ENCODE data around the gene MYMK.
A peak's percentile ranks its signal among the peaks of the same experiment; 100 is the strongest.

MYMK gene

DNA sequence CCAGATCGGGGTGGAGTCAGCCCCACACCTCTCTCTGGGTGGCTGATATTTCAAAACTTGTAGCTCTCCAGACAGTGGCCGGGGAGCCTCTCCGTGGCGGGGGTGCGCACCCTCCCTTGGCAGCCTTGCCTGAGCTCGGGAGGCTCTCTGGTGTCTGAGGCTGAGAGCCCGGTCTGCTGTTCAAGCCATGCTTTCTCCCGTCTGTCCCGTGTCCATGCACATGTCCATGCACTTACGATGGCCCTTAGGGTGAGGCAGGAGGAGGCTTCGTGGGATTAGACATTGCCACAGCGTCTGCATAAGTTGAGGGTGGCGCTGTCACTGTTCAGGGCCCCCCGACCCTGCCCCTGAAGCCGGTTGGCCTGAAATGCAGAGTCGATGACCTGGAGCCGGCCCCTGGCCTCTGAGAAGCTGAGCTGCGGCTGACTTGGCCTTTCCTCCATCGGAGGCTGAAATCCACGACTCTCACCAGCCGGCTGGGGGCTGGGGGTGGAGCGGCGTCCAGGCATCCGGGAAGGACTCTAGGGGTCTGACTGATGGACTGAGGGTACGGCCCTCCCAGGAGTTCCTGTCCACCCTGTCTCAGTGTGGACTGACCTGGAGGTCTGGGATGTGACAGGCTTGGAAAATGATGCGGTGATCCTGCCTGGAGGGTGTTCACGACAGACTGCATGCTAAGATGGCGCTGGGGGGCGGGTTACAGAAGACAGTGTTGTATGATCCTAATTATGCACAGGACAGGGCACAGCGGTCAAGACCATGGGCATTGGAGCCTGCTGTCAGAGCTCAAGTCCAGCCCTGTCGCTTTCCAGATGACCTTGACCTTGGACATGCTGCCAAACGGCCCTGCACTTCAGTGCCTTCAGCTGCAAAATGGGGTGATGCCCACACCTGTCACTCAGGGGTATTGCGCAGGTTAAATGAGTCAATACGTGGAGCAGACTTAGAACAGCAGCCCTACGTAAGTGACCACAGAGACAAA lies 27.6 kb downstream of the MYMK start:
- no peak for DNase-seq

DNA sequence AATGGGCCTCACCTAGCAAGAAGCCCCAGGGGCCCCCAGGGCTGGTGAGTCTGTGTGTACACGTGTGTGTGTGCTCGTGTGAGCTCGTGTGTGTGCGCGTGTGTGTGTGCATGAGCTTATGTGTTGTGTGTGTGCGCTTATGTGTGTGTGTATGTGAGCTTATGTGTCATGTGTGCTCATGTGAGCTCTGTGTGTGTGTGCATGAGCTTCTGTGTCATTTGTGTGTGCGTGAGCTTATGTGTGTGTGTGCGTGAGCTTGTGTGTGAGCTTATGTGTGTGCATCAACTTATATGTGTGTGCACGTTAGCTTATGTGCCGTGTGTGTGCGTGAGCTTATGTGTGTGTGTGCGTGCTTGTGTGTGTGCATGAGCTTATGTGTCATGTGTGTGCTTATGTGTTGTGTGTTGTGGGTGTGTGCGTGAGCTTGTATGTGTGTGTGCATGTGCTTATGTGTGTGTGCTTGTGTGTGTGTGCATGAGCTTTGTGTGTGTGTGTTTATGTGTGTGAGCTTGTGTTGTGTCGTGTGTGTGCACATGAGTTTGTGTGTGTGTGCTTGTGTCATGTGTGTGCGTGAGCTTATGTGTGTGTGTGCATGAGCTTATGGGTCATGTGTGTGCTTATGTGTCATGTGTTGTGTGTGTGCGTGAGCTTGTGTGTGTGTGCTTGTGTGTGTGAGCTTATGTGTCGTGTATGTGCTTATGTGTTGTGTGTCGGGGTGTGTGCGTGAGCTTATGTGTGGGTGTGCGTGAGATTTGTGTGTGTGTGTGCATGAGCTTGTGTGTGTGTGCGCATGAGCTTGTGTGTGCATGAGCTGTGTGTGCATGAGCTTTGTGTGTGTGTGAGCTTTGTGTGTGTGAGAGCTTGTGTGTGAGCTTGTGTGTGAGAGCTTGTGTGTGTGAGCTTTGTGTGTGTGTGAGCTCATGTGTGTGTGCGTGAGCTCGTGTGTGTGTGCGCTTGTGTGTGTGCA lies 29.1 kb downstream of the MYMK start:
- no peak for DNase-seq

DNA sequence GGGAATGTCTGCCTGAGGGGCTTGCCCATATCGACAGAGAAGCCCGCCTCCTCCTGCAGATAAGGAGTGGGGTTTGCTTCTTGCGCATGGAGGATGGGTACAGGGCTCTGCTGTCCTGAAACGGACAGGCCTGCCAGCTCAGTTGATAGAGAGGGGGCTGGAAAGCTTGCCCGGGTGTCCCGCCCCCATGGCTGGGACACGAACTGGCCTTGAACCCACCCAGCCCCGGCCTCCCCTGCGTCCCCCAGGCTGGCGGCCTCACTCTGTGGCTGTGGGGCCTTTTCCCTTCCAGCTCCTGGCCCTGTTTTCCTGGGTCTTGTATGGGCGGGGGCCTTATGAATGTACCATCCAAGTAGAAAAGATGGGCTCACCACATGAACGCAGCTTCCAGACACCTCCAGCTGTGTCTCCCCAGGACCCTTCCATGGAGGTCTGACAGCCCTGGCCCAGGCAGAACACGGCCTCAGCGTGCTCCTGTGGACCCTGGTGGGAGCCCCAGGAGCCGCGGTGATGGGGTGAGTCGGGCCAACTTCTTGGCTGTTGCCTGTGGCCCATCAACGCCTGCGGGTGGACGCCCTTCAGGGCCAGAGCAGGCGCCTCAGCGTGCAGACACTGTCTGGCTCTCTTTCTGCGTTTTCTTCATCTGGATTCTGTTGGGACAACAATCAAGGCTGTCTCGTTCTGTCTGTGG lies 30.0 kb downstream of the MYMK start:
- DNase-seq = no peak

DNA sequence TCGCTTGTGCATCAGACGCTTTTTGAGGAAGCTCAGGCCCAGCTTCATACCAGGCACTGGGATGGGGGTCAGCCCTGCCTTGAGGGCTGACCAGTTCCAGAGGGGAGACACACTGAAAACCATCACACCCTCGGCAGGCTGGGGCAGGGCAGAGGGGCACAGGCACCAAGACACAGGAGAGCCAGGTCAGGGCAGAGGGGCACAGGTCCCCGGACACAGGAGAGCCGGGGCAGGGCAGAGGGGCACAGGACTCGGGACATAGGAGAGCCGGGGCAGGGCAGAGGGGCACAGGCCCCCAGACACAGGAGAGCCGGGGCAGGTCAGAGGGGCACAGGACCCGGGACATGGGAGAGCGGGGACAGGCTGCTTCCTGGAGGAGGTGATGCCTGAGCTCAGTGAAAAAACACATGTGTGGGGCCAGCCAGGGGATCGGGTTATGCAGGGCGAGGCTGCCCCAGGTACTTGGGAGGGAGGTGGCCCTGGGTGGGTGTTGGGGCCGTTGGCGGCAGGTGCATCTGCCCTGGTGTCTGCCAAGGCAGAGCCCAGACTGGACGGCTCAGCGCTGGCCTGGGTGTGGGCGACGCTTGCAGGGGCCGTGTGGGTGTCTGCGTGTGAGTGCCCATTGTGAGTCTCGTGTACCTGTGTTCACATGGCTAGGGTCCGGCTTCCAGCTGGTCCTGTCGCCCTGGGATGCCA lies 30.8 kb downstream of the MYMK start:
- no peak for DNase-seq

DNA sequence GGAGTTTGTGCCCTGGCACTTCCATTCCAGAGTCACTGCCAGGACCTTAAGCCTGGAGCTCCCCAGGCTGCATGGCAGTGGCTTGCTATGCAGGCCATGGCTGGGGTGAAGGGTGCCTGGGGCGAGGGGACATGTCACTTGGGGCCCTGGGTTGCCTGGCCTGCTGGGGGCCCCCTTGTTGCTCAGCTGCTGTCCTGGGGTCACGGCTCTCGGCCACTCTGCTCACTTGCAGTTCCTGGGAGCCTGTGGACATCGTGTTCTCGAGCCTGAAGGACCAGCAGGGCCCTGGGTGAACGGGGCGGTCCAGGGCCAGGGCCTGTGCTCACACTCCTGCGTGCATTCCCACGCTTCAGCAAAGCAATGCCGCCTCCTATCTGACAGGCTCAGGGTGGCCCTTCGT lies 31.3 kb downstream of the MYMK start:
- no peak for DNase-seq

DNA sequence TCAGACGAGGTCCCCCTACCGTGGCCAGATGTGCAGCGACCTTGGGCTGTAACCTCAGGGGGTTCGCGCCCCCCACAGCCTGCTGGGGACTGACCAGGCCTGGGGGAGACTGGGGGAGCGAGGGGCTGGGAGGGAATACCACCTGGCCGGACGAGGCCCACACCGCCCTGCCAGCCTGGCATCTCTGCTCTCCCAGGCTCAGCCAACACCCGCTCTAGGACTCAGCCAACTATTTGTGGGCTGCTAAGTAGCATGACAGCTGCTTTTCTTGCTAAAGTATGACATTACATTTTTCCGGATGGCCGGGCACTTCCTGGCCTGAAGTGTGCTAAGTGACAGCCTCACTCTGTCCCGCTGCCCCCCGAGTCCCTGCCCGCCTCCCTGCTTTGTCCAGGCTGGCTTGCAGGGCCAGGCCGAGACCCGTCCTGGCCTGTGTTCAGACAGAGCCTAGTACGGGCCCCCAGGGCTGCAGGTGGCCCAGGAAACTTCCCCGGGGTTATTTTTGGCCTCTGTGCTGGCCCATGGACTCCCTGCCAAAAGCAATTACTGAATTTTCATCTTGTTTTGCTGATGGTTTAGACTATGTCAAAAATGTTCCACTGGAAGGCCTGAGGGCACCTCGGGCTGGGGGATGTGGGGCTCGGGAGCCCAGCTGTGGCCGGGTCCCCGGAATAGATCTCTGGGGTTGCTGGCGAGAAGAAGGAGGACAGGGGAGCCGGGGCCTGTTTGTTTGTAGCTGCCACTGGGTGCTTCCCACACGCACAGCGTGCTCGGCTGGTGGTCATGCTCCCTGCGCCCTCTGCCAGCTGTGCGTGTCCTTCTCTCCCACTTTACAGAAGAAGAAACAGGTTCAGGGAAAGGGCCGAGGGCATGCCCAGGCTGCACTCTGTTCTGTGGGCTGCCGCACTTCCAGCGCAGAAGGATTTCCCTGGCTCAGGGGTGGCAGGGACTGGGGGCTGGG lies 32.4 kb downstream of the MYMK start:
- peak; percentile 82 for DNase-seq

DNA sequence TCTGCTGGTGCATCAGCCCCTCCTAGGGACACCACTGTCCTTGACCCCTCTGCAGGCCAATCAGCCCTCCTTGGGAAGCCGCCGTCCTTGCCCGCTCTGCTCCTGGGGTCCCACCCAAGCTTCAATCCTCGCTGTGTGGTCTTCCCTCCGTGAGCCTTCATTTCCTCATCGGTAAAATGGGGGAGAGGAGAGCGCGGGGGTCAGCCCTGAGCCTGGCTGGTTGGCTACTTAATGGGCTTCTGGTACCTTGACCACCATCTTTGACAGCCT lies 33.2 kb downstream of the MYMK start:
- no peak for DNase-seq

DNA sequence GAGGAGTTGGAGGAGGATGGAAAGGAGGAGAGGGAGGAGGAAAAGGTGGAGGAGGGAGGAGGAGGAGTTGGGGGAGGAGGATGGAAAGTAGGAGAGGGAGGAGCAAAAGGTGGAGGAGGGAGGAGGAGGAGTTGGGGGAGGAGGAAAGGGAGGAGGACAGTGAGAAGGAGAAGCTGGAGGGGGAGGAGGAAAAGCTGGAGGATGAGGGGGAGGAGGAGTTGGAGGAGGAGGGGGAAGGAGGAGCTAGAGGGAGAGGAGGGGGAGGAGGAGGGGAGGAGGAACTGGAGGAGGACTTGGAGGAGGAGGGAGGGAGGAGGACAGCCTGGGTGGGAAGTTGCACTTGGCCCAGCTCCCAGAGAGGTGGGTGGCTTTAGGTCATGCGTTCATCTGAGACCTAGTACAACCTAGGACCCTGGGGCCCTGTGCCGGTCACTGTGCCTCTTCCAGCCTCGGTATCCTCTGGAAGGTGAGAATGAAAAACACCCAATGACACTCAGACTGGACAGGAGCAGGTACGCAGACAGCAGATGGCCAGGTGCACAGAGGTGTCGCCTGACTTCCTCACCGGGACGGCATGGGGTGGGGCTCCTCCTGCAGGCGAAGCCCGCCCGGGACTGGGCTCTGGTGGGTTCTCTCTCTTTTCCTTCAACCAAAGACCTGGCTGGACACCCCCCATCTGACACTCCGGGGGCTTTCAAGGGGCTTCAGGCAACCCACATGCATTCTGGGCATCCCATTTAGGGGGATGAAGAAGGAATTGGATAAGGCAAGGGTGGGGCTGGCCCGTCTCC lies 33.7 kb downstream of the MYMK start:
- peak; percentile 65 for DNase-seq

DNA sequence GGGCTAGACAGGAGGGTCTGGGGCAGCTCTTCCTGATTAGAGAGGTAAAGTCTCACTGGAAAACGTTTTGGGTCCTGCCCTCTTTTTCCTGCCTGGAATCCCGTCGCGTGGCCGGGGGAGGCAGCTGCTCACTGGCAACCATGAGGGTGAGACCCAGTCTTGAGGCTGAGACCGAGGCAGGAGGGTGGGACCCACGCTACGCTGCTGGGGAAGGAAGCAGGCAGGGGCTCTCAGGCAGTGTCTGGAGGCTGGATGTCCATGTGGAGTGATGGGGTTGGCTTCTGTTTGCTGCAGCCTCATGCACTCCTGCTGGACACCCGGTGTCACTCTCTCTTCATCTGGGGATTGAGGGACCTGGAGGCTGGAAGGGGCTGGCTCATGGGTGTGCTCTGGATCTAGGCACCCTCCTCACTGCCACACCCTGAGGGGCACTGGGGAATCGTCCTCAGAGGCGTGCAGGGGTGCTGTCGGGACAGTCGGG lies 34.5 kb downstream of the MYMK start:
- DNase-seq = no peak

DNA sequence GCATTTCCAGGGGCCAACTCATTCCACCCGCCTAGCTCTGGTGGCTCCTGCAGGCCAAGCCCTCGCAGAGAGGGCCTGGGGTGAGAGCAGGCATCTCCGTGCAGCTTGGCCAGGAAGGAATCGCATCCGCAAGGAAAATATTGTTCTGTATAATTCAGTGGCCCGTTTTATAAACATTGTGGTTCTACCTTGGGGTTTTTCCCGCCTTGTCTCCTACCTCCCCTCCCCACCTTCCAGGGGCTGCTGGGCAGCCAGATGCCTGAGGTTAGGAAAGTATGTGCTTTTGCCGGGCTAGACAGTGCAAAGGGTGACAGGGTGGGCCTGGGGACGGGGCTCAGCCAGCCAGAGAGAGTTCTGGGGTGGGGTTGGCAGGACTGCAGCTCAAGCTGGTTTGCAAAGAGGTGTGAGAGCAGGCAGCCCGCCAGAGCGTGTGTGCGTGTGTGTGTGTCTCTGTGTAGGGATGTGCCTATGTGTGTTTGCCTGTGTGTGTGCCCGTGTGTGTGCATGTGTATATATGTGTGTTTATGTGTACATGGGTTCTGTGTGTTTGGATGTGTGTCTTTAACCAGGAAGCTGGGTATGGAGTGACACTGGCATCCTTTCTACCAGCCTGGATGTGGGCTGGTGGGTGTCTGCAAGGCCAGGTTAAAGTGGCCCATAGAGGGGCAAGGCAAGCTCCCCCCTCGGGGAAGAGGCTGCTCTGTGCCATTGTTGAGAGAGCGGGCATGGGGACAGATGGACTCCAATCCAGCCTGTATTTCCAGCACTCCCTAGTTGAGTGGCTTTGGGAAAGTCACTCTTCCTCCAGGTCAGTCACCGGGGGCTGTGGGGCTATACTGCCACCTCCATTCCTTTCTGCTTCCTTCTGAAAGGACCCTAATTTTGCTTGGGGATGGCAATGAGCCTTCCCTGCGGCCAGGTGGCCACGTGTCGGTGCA lies 35.2 kb downstream of the MYMK start:
- DNase-seq = no peak

DNA sequence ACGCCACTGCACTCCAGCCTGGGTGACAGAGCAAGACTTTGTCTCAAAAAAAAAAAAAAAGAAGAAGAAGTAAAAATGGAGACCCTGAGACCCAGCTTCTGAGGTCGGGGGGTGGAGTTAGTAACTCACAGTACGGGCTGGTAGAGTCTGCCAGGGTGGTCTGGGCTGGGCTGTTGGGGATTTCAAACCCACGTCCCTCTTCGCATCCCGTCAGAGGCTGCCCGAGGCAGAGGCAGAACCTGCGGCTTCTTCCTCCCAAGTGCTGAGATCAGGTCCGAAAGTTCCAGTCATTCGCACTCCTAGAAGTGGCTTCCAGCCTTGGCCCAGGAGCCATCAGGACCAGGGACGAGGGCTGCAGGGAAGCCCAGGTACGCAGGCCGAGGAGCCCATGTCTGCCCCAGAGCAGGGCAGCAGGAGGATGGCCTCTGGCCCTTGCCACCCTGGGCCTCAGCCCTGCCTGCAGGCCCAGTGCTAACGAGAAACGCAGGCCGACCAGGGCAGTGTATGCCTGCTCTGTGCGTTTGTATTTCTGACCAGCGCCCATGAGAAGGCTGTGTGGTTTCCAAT lies 36.0 kb downstream of the MYMK start:
- no peak for DNase-seq

DNA sequence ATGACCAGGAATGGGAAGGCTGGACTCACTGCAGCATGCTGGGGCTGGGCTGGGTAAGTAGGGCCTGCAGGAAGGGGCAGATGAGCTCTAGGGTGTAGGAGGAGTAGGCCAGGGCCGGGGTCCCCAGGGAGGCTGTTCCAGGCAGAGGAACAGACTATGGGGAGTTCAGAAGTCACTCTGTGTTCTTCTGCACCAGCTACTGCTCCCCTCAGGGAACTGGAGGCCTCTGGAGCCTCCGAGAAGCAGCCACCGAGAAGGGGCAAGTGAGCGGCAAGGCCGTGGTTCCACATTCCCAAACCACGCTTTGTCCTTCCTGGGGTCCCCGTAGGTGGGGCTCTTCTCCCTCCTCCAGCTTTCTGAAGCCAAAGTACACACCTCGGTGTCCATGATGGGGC lies 37.4 kb downstream of the MYMK start:
- DNase-seq = no peak

DNA sequence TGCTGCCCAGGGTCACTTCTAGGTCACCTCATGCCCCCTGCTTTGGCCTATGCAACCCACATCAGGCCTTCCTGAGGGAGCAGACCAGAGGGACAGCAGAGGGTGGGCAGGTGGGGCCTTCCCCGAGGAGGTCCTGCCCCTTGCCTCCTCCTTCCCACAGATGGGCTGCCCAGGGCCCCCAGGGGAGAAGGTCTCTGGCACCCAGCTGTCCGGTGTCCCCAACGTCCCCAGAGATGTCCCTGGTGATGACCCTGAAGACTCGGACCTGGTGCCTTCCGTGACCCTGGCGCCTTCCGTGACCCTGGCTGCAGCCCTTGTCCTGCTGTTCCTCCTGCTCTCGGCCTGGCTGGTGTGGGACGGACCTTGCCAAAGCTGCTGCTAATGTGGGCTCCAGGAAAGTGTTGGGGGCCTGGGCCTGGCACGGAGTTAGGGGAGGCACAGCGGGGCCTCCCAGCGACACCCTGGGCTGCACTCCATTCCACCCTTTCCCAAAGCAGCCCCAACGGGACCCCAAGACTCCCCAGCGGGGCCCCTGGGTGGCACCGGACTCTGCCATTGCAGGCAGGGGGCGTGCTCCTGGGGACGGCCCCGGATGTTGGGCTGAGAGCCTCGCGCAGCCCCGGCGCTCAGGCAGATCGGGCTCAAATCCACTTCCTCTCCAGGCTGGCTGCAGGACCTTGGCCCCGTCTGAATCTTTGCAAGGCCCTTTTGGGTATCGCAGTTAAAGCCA lies 39.1 kb downstream of the MYMK start:
- DNase-seq = peak; percentile 71

DNA sequence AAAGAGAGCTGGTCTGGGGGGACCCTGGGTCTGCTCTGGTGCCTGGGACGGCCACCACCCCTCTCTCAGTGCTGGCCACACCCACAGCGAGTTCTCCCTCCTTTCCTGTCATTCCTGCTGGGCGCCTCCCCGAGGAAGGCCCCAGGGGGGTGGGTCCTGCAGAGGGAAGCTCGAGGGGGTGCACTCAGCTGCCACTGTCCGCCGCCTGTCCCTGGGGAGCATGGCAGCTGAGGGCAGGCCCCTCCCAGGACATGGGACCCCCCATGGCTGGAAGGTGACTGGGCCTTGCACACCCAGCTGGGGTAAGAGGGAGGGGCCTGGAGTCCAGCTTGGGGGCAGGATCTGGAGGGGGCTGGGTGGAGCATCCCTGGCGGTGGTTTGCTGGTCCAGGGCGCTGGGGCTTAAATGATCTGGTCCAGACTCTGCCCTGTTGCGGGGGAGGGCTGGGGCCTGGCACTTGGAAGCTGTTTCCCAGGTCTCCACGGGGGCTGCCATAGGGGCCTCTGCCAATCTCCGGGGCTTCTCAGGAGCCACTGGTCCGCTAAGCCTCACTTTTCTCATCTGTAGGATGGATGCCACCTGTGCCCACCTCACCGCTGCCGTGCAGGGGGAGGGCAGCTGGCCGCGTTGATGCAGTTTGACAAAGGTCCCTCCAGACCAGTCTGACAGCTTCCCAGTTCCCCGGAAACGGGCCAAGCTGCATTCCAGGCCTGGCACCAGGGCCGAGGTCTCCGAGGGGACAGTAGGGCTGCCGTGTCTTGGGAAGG lies 39.9 kb downstream of the MYMK start:
- no peak for DNase-seq

DNA sequence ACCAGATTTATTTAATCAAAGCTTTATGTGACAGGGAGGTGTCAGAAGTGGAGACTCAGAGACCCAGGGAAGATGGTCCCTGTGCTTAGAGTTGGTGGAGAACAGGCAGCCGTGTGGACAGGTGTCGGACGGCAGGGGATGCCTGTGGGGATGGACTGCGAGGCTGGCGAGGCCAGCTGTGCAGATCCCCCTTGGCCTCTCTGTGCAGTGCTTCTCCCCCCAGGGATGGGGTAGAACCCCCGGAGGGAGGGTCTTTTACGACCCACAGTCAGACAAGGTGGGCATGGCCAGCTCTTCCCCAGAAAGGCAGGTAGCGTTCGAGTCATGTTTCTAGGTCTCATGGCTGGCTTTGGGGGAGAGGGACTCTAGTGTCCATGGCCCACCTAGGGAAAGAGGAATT lies 41.1 kb downstream of the MYMK start:
- DNase-seq = no peak

DNA sequence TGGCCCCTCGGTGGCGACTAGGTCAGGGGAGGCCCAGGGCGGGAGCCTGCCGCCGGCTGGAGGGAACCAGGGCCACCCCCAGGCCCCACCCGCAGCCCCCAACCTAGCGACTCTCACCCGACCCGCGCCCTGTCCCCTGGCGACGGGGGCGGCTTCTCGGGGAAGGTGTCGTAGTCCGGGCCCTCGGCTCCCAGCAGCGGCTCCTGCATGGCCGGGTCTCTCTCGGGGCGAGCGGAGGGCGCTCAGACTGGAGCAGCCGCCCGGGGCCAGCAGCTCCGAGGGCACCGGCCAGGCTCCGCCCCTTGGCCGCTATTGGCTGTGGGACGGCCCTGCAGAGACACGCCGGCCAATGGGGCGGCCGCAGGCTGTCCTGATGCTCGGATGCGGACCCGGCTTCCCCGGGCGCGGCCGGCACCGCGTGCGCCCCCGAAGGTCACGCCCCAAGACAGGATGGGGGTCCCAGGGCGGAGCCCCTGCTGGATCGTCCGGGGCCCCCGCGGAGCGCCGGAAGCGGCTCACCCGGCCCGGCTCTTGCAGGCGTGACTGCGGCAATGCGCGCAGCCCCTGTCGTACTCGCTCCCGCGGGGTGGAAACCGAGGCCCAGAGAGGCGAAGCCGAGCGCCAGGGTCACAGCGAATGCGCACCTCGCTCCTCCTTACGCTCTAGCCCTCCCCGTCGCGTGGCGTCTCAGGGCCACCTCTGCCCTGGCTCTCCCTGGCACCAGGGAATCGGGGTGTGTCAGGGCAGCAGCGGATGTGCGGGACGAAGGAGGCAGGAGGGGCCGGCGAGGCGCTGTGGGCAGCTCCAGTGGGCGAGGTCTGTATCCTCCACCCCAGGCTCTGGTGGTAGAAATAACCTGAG lies 45.7 kb downstream of the MYMK start, which contains the start of gene SLC2A6:
Gene SLC2A6 (minus strand): TSS at position 249 of the 861 bp plus-strand sequence. CDS start 40 bp downstream, at position 209.
- DNase-seq = peak; percentile 96
